Jurkat, Clone E6-1 (cell line): ENCODE measurements around the gene MSL1.
"Not testable (repeated sequence)": the region's sequence is repeated elsewhere in the genome, so short reads cannot be mapped to it uniquely, and the experiment has no call there.

Experiments
- DNase-seq: peaks from one replicate; pipeline ENCODE4 v3.0.0-alpha.2; 2011; ENCODE audit warnings: low read depth, low spot score
- H3K4me3 ChIP-seq: 2 replicates; pipeline ENCODE4 v1.5.1; 2011; ENCODE audit warnings: mild to moderate bottlenecking, low read length, control low read depth, moderate library complexity

Gene MSL1

DNA sequence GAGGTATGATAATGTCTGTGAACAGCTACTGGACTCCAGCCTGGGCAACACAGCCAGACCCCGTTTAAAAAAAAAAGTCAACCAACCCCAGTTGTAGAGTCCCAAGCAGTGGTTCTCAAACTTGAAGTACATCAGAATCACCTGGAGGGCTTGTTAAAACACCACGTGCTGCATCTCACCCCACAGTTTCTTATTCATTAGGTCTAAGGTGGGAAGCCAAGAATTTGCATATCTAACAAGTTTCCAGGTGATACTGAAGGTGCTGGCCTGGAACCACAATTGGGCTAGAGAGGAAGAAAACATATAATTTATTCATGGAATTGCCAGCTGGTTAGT, 6.7 kb upstream of the MSL1 start:
- H3K4me3 ChIP-seq: no peak overlapping the region
- no peak for DNase-seq

- H3K4me3 ChIP-seq: peak overlapping the region; percentile 90
- no peak for DNase-seq
These were observed 596 bp downstream of the MSL1 start for GRCh38 chr17:40122136-40122998.

DNA sequence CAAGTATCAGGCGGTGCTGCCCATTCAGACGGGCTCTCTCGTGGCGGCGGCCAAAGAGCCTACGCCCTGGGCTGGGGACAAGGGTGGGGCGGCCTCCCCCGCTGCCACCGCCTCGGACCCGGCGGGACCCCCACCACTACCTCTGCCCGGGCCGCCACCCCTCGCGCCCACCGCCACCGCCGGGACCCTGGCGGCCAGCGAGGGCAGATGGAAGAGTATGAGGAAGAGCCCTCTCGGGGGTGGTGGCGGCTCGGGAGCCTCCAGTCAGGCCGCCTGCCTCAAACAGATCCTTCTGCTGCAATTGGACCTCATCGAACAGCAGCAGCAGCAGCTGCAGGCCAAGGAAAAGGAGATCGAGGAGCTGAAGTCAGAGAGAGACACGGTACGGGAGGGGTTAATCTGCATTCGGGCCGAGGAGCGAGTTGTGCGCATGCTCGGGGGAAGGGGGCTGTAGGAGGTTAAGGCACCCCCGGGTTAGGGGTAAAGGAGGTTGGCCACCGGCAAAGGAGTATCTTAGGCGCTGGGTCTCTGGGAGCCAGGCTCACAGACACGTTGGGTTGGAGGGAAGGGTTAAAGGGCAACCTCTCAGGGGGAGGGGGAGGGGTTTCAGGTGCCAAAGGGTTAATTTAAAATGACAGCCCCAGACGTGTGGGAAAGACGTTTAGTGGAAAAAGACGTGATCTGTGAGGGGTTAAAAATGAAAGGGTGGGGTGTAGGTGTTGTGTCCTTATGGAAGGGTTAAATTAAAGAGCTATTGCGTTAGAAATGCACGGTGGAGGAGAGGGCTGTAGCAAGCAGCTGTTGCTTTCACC, 1.4 kb downstream of the MSL1 start:
- DNase-seq: no peak

GRCh38 chr17:40123811-40124114, 2.0 kb downstream of the MSL1 start:
- H3K4me3 ChIP-seq: peak overlapping the region; percentile 90
- DNase-seq: no peak

More for the DNA sequence above, 1.4 kb downstream of the MSL1 start:
- peak overlapping the region; percentile 90 for H3K4me3 ChIP-seq

DNA sequence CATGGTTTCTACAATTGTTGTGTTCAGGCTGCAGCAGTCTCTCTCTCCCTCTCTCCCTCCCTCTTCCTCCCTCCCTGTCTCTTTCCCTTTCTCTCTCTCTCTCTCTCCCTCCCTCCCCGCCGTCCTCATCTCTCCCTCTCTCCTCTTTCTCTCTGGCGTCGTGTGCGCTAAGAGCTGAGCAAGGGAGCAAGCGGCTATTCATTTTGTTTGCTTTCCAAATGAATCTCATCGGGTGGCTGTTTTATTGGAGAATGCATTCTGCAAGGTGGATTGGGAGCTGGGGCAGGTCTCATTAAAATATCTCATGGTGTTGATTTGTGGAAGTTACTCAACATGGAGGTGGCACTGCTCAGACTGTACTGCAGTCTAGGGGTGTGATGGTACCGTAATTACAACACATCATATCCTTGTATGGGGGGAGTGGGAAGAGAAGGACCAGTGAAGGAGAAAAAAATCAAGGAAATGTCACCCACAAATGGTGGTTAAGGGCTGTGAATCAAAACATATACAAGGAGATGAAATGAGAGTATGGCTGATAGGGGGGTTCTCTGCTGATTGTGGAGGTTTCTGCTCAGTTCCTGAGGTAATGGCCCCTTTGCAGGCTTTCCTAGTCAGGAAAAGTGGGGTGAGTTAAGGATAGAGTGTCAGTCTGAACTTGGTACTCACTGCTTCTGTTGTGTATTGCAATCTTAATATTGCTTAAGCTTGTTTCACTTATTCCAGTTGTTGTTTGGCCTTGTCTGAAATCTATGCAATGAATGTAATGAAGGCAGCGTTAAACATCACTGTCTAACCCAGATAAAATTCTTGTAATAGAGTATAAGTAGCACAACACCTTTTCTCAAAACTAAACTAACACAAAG, 2.7 kb downstream of the MSL1 start:
- no peak for DNase-seq
- H3K4me3 ChIP-seq: peak overlapping the region; percentile 90

DNA sequence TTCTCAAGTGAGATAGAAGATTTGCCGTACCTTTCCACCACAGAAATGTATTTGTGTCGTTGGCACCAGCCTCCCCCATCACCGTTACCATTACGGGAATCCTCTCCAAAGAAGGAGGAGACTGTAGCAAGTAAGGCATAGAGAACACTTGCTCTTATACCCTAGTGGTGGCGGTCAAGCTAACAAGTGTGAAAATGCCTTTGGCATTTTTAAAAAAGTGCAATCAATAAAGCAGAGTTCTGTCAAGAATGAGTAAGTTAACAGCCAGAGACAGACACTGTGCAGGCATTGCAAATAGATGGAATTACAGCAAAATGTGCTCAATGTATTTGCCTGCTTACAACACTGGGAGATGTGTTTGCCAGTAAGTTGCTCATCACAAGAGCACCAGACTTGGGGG, 7.7 kb downstream of the MSL1 start:
- no peak for DNase-seq
- no peak overlapping the region for H3K4me3 ChIP-seq

DNA sequence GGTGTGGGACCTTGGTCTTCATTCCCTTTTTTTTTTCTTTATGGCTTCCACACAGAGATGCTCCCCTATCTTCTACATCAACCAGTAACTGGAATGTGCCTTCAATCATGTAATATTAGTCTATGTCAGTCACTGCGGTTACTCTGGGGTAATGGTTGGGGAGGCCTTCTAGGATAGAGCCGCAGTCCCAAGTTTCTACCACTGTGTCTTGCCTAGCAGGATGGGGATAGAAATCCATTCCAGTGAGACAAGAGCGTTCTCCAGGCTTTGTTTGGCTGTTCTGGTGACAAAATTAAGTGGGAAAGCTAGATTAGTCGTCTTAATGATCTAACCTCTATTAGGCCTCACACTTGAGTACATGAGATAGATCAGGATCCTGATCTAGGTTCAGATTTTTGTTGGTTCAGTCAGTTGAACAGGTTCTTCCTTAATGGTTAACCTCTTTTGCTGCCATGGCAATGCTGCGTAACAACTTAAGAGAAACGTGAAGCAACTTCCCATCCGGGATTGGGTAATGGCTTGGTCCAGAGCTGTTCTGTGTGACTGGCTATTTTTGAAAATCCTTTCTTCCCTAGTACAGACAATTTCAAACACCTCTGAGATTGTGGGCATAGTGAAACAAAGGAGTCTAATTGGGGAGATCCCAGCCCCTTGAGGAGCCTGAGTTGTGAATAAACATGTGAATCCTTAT, 8.7 kb downstream of the MSL1 start:
- H3K4me3 ChIP-seq: no peak overlapping the region

GRCh38 chr17:40134184-40134583, 12.4 kb downstream of the MSL1 start:
- no peak overlapping the region for H3K4me3 ChIP-seq
- no peak for DNase-seq

More for the DNA sequence above, 8.7 kb downstream of the MSL1 start:
- no peak for DNase-seq

DNA sequence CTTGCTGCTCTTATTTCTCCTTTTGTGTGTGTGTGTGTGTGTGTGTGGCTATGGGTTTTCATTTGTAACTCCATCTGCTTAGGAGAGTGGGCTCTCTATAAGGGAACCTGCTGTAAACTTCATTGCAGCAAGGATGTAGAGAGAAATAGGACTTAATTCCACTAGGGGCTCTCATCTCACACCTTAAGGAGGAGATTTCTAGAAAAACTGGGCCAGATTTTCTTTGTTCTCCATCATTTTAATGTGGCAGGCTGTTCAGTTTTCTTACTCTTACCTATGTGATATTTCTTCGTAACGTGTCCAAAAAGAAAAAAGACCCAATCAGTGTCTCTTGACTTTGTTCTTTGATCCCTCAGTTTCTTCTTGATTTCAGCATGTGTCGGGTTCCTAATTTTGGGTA, 14.0 kb downstream of the MSL1 start:
- H3K4me3 ChIP-seq: no peak overlapping the region
- DNase-seq: no peak

GRCh38 chr17:40139566-40140058, 17.8 kb downstream of the MSL1 start:
- peak overlapping the region; percentile 73 for H3K4me3 ChIP-seq
- no peak for DNase-seq

DNA sequence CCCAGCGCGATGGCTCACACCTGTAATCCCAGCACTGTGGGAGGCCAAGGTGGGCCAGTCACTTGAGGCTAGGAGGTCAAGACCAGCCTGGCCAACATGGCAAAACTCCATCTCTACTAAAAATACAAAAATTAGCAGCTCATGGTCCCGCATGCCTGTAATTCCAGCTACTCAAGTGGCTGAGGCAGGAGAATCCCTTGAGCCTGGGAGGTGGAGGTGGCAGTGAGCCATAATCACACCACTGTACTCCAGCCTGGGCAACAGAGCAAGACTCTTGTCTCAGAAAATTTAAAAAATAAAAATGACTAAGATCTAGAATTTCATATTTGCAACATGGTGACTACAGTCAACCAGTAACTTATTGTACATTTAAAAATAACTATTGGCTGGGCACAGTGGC, 21.4 kb downstream of the MSL1 start:
- not testable (repeated sequence) for H3K4me3 ChIP-seq, DNase-seq

GRCh38 chr17:40145476-40145875, 23.7 kb downstream of the MSL1 start:
- DNase-seq: no peak

GRCh38 chr17:40148527-40148926, 26.8 kb downstream of the MSL1 start:
- no peak for DNase-seq
- H3K4me3 ChIP-seq: no peak overlapping the region

More at GRCh38 chr17:40145476-40145875, 23.7 kb downstream of the MSL1 start:
- no peak overlapping the region for H3K4me3 ChIP-seq

DNA sequence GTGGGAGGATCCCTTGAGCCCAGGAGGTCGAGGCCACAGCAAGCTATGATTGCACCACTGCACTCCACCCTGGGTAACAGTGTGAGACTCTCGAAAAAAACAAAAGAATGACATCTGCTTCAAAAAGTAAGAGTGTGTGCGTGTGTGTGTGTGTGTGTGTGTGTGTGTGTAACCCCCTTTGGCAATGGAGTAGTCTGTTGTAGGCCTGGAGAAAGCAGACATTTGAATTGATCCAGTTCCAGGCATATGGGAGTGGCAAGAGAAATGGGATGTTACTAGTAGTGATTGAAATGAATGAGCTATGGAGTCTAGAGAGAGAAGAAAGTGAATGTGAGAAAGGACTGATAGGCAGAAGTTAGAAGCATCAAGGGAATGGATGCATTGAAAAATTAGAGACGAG, 28.5 kb downstream of the MSL1 start:
- H3K4me3 ChIP-seq: no peak overlapping the region
- DNase-seq: no peak

DNA sequence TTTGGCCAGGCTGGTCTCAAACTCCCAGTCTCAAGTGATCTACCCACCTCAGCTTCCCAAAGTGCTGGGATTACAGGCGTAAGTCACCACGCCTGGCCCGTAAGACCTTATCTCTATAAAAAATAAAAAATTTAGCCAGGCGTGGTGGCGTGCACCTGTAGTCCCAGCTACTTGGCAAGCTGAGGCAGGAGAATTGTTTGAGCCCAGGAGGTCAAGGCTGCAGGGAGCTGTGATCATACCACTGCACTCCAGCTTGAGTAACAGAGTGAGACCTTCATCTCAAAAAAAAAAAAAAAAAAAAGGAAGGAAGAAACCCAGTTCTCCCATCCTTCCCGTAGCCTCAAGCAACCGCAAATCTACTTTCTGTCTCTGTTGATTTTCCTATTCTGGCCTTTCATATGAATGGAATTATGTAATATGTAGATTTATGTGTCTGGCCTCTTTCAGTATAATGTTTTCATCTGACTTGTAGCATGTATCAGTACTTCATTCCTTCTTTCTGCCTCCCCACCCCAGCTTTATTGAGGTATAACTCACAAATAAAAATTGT, 29.7 kb downstream of the MSL1 start:
- no peak for DNase-seq
- no peak overlapping the region for H3K4me3 ChIP-seq

DNA sequence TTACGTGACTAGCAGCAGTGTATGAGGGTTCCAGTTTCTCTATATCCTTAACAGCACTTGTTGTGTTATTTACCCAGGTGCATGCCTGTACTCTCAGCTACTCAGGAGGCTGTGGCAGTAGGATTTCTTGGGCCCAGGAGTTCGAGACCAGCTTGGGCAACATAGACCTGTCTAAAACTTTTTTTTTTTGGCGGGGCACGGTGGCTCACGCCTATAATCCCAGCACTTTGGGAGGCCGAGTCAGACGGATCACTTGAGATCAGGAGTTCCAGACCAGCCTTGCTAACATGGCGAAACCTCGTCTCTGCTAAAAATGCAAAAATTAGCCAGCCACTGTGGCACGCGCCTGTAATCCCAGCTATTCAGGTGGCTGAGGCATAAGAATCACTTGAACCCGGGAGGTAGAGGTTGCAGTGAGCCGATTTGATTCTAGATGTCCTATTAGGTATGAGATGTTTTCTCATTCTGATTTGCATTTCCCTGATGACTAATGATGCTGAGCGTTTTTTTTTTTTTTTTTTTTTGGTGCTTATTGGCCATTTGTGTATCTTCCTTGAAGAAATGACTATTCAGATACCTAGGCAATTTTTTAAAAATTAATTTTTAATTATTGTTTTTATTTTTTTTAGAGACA, 31.9 kb downstream of the MSL1 start:
- no peak overlapping the region for H3K4me3 ChIP-seq

GRCh38 chr17:40157973-40158372, 36.2 kb downstream of the MSL1 start:
- H3K4me3 ChIP-seq: no peak overlapping the region
- no peak for DNase-seq

More for the DNA sequence above, 31.9 kb downstream of the MSL1 start:
- no peak for DNase-seq

DNA sequence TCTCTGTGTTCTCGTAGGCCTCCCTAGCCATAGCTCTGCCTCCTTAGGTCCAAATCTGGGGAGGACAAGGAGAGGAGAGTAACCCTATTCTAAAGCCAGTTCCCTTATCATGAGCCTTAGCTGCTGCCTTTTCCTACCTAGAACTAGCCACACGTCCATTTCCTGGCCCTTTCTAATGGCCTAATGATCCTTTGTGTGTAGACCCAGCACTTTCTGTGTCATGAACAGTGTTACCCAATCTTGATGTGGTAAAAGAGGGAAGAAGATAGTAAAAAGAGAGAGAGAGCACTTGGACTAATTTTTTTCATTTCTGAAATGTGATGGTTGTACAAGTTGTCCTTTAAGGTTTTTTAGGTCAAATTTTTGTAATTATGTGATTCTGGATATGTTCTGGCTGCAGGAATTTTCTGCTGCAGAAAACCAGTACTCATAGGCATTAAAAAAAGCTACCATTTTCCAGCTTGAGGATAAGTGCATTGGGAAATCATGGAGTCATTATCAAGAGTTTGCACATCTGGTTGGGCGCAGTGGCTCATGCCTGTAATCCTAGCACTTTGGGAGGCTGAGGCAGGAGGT, 36.8 kb downstream of the MSL1 start:
- no peak overlapping the region for H3K4me3 ChIP-seq
- no peak for DNase-seq
